ENCODE measurements around the gene DHX9.

DHX9 gene

DNA sequence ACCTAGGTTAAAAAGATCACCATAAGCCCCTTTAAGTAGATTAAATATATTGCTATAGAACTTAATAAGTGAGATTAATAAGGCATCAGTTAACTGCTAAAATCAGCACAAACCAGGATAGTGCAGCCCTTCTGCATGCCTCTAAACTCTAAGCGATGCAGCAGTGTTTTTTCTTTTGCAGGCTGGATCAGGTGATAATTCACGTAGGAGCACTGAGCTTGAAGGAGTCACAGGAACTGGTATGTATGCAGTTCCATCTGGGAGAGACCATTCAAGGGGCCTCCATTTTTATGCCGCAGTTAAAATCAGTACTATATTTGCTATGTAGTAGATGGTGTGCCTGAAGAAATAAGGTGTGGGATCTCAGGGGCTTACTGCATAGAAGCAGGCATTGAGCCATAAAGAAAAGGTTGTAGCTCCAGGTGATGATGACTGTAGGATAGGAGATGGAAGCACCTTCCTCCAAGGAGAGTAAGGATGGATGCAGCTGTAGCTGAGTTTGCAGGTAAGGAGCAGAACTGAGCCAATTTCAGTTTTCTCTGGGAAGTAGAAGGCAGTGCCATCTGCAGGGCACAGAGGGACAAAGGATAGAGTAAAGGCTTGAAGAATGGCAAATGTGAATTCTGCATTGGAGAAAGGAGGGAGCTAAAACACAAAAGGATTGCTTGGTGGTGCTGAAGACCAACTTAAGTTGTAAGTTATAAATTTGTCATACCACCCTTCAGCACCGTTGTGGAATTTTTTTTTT is 27.0 kb upstream of the DHX9 start:
- H3K4me3 ChIP-seq (ENCODE audit: low read depth, low read length): no peak overlapping the region
- TF ChIP-seq, protein P1, sequence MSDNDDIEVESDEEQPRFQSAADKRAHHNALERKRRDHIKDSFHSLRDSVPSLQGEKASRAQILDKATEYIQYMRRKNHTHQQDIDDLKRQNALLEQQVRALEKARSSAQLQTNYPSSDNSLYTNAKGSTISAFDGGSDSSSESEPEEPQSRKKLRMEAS (IDR thresholded peaks at IDR 0.05; ENCODE audit: low read depth, low read length): no peak
- no peak for DNase-seq (ENCODE audit: low read depth)

DNA sequence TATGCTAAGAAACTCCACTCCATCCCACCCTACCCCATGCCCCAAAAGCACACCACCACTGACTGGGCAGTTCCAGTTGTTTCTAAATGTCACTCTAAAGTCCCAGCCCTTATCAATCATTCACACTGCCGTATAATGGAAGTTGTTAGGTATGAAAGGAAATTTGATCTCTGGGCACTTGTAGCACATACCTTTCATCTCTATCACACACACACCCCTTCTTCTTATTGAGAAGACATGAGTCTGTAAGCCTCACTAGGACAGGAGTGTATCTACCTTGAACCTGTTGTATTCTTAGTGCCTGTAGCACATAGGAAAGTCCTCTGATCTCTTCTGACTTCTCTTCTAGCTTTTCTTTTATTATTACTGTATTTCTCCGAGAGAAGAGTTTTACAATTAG is 22.3 kb upstream of the DHX9 start:
- no peak for DNase-seq (ENCODE audit: low read depth)
- H3K4me3 ChIP-seq (ENCODE audit: low read depth, low read length): no peak overlapping the region
- TF ChIP-seq, protein P2, sequence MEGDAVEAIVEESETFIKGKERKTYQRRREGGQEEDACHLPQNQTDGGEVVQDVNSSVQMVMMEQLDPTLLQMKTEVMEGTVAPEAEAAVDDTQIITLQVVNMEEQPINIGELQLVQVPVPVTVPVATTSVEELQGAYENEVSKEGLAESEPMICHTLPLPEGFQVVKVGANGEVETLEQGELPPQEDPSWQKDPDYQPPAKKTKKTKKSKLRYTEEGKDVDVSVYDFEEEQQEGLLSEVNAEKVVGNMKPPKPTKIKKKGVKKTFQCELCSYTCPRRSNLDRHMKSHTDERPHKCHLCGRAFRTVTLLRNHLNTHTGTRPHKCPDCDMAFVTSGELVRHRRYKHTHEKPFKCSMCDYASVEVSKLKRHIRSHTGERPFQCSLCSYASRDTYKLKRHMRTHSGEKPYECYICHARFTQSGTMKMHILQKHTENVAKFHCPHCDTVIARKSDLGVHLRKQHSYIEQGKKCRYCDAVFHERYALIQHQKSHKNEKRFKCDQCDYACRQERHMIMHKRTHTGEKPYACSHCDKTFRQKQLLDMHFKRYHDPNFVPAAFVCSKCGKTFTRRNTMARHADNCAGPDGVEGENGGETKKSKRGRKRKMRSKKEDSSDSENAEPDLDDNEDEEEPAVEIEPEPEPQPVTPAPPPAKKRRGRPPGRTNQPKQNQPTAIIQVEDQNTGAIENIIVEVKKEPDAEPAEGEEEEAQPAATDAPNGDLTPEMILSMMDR (IDR thresholded peaks at IDR 0.05; ENCODE audit: low read depth, low read length): no peak
- TF ChIP-seq MYC (IDR thresholded peaks at IDR 0.05; ENCODE audit: low read depth, low read length) (no peak), POLR2A (IDR thresholded peaks at IDR 0.05; ENCODE audit: extremely low read depth, insufficient read length) (no peak)
- TF ChIP-seq, protein P1 (IDR thresholded peaks at IDR 0.05; ENCODE audit: low read depth, low read length): no peak

DNA sequence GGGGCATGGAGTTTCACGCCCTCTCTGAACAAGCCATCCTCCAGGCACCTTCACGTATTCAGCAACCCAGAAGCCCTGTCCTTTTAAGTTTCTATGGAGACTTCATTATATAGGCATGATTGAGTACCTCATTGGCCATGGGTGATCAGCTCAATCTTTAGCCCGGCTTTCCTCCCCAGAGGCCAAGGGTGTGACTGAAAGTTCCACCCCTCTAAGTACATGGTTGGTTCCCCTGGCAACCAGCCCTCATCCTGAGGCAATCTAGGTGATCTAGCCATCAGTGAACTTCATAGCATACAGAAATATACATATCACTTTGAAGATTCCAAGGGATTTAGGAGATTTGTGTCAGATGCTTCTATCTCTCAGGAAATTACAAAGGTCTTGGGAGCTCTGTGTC is 21.3 kb upstream of the DHX9 start:
- DNase-seq (ENCODE audit: low read depth): no peak
- H3K4me3 ChIP-seq (ENCODE audit: low read depth, low read length): no peak overlapping the region
- TF ChIP-seq, protein P2 (IDR thresholded peaks at IDR 0.05; ENCODE audit: low read depth, low read length): no peak
- no peak for TF ChIP-seq MYC (IDR thresholded peaks at IDR 0.05; ENCODE audit: low read depth, low read length)
- TF ChIP-seq POLR2A (IDR thresholded peaks at IDR 0.05; ENCODE audit: extremely low read depth, insufficient read length): no peak
- TF ChIP-seq, protein P1 (IDR thresholded peaks at IDR 0.05; ENCODE audit: low read depth, low read length): no peak

DNA sequence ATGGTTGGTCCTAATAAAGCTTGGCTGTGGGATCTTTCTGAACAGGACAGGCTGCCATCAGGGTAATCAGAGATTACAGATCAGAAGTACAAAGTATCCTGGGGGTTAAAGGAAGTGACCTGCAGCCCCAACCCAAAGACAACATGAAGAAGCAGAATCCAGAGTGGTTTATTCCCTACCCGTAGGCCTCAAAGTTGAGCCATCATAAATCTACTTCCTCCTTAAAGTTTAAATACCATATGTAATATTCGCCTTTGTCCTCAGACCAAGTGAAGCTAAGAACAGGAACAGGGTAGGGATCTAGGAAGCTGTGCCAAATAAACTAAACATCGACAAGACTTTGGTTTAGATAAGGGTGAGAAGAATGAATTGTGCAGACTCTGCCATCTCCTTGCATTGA is 15.9 kb upstream of the DHX9 start:
- no peak overlapping the region for H3K4me3 ChIP-seq (ENCODE audit: low read depth, low read length)
- TF ChIP-seq MYC (IDR thresholded peaks at IDR 0.05; ENCODE audit: low read depth, low read length) (no peak), POLR2A (IDR thresholded peaks at IDR 0.05; ENCODE audit: extremely low read depth, insufficient read length) (no peak)
- TF ChIP-seq, protein P2 (IDR thresholded peaks at IDR 0.05; ENCODE audit: low read depth, low read length): no peak
- TF ChIP-seq, protein P1 (IDR thresholded peaks at IDR 0.05; ENCODE audit: low read depth, low read length): no peak
- no peak for DNase-seq (ENCODE audit: low read depth)

DNA sequence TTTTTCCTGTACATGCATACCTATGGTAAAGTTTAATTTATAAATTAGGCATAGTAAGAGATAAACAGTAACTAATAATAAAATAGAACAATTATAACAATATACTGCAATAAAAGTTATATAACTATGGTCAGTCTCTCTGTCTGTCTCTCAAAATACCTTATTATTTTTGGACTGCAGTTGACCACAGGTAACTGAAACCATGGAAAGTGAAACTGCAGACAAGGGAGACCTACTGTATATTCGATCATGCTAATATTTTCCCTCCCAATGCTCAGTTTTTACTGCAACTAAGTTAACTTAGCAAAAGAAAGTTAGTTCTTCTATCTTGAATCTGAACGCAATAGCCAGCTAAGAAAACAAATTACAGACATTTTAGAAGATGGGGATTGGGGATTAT is 12.3 kb upstream of the DHX9 start:
- no peak overlapping the region for H3K4me3 ChIP-seq (ENCODE audit: low read depth, low read length)
- no peak for DNase-seq (ENCODE audit: low read depth)

More for the DNA sequence above, 12.3 kb upstream of the DHX9 start:
- no peak for TF ChIP-seq POLR2A (IDR thresholded peaks at IDR 0.05; ENCODE audit: extremely low read depth, insufficient read length)
- TF ChIP-seq MYC (IDR thresholded peaks at IDR 0.05; ENCODE audit: low read depth, low read length): no peak
- TF ChIP-seq, protein P1 (IDR thresholded peaks at IDR 0.05; ENCODE audit: low read depth, low read length): no peak
- TF ChIP-seq, protein P2 (IDR thresholded peaks at IDR 0.05; ENCODE audit: low read depth, low read length): no peak

All from NB4 (cell line).